ENCODE measurements around the gene GFM1. TPM values are rescaled to one million over a fixed set of nuclear protein-coding genes. Genes with fewer than 3 reads are reported as not detected.
A peak's percentile ranks its signal among the peaks of the same experiment; 100 is the strongest.

GFM1 gene
- total RNA-seq: 10 to 100 TPM; 63.9 to 69.5 TPM

GRCh38 chr3:158644345-158644908 is at the start of gene GFM1:
TSS of gene GFM1 (plus strand) at chr3:158644527. CDS start at chr3:158644635, 108 bp downstream.
- peak within 1 kb of the TSS; percentile 88 to 95 for H3K27ac Mint-ChIP-seq
- H3K9me3 Mint-ChIP-seq: no peaks in the 10 kb centered on the region
- peaks cover 24 to 26% of the 10 kb centered on the region in 2 donors for H3K4me1 Mint-ChIP-seq (ENCODE audit: low read depth in 2 of 2)

GRCh38 chr3:158600787-158601186 is 43.5 kb upstream of the GFM1 start:
- Mint-ChIP-seq H3K4me3 (no peak overlapping the region), H3K36me3 (no peaks in the 10 kb centered on the region), H3K9me3 (no peaks in the 10 kb centered on the region), H3K4me1 (ENCODE audit: low read depth in 2 of 2) (peaks cover 0 to 5% of the 10 kb centered on the region in 2 donors), H3K27ac (no peak overlapping the region), H3K27me3 (peaks cover 0 to 6% of the 10 kb centered on the region in 2 donors)
- no peak for DNase-seq (ENCODE audit: low spot score)
- no peak for ATAC-seq

More at GRCh38 chr3:158644345-158644908, at the start of gene GFM1:
- Mint-ChIP-seq H3K4me3 (peak within 1 kb of the TSS; percentile 89), H3K27me3 (no peaks in the 10 kb centered on the region), H3K36me3 (peaks cover 16% of the 10 kb centered on the region)
- peak; percentile 96 to 98 for ATAC-seq
- peak; percentile 91 for DNase-seq (ENCODE audit: low spot score)

GRCh38 chr3:158602227-158602626 is 42.1 kb upstream of the GFM1 start:
- peaks cover 0 to 2% of the 10 kb centered on the region in 2 donors for H3K27me3 Mint-ChIP-seq
- ATAC-seq (peak in 1 of 2 donors; percentile 54), DNase-seq (ENCODE audit: low spot score) (no peak)
- H3K4me3 Mint-ChIP-seq: no peak overlapping the region
- no peaks in the 10 kb centered on the region for H3K36me3 Mint-ChIP-seq
- peaks cover 0 to 5% of the 10 kb centered on the region in 2 donors for H3K4me1 Mint-ChIP-seq (ENCODE audit: low read depth in 2 of 2)
- H3K9me3 Mint-ChIP-seq: no peaks in the 10 kb centered on the region
- H3K27ac Mint-ChIP-seq: no peak overlapping the region

GRCh38 chr3:158617982-158618875 is 26.1 kb upstream of the GFM1 start:
- Mint-ChIP-seq H3K9me3 (peaks cover 2% of the 10 kb centered on the region), H3K27ac (no peak overlapping the region), H3K4me3 (no peak overlapping the region), H3K36me3 (no peaks in the 10 kb centered on the region), H3K27me3 (peaks cover 3 to 8% of the 10 kb centered on the region in 2 donors), H3K4me1 (ENCODE audit: low read depth in 2 of 2) (no peaks in the 10 kb centered on the region)
- ATAC-seq (no peak), DNase-seq (ENCODE audit: low spot score) (no peak)

- Mint-ChIP-seq H3K36me3 (no peaks in the 10 kb centered on the region), H3K27me3 (peaks cover 19 to 24% of the 10 kb centered on the region in 2 donors), H3K4me3 (no peak overlapping the region), H3K4me1 (ENCODE audit: low read depth in 2 of 2) (no peaks in the 10 kb centered on the region), H3K27ac (no peak overlapping the region), H3K9me3 (peaks cover 2% of the 10 kb centered on the region)
- no peak for DNase-seq (ENCODE audit: low spot score)
- no peak for ATAC-seq
These were observed 18.4 kb upstream of the GFM1 start for GRCh38 chr3:158625881-158626280.

GRCh38 chr3:158631981-158632380 is 12.3 kb upstream of the GFM1 start:
- Mint-ChIP-seq H3K27ac (no peak overlapping the region), H3K4me1 (ENCODE audit: low read depth in 2 of 2) (no peaks in the 10 kb centered on the region)

GRCh38 chr3:158640646-158641045 is 3.7 kb upstream of the GFM1 start:
- Mint-ChIP-seq H3K36me3 (peaks cover 4% of the 10 kb centered on the region), H3K27me3 (no peaks in the 10 kb centered on the region), H3K9me3 (no peaks in the 10 kb centered on the region), H3K4me1 (ENCODE audit: low read depth in 2 of 2) (peaks cover 11 to 13% of the 10 kb centered on the region in 2 donors), H3K27ac (no peak overlapping the region), H3K4me3 (no peak overlapping the region)
- no peak for ATAC-seq
- no peak for DNase-seq (ENCODE audit: low spot score)

More at GRCh38 chr3:158631981-158632380, 12.3 kb upstream of the GFM1 start:
- no peak for ATAC-seq
- no peaks in the 10 kb centered on the region for H3K9me3 Mint-ChIP-seq
- DNase-seq (ENCODE audit: low spot score): no peak
- no peak overlapping the region for H3K4me3 Mint-ChIP-seq
- peaks cover 19 to 22% of the 10 kb centered on the region in 2 donors for H3K27me3 Mint-ChIP-seq
- no peaks in the 10 kb centered on the region for H3K36me3 Mint-ChIP-seq

- DNase-seq (ENCODE audit: low spot score) (no peak), ATAC-seq (no peak)
- H3K27me3 Mint-ChIP-seq: no peaks in the 10 kb centered on the region
- no peaks in the 10 kb centered on the region for H3K9me3 Mint-ChIP-seq
- no peak overlapping the region for H3K4me3 Mint-ChIP-seq
- H3K4me1 Mint-ChIP-seq (ENCODE audit: low read depth in 2 of 2): peaks cover 20 to 24% of the 10 kb centered on the region in 2 donors
- H3K27ac Mint-ChIP-seq: peak overlapping the region in 1 of 2 donors; percentile 43
- H3K36me3 Mint-ChIP-seq: peaks cover 10% of the 10 kb centered on the region
These were observed 2.3 kb upstream of the GFM1 start for GRCh38 chr3:158642005-158642404.

GRCh38 chr3:158642474-158643210 is 1.7 kb upstream of the GFM1 start:
- H3K27me3 Mint-ChIP-seq: no peaks in the 10 kb centered on the region
- peaks cover 11% of the 10 kb centered on the region for H3K36me3 Mint-ChIP-seq
- DNase-seq (ENCODE audit: low spot score) (no peak), ATAC-seq (no peak)
- H3K4me3 Mint-ChIP-seq: no peak overlapping the region
- peaks cover 20 to 24% of the 10 kb centered on the region in 2 donors for H3K4me1 Mint-ChIP-seq (ENCODE audit: low read depth in 2 of 2)
- H3K9me3 Mint-ChIP-seq: no peaks in the 10 kb centered on the region
- H3K27ac Mint-ChIP-seq: no peak overlapping the region

- Mint-ChIP-seq H3K27ac (no peak overlapping the region), H3K9me3 (no peaks in the 10 kb centered on the region), H3K4me1 (ENCODE audit: low read depth in 2 of 2) (peaks cover 17 to 23% of the 10 kb centered on the region in 2 donors), H3K27me3 (no peaks in the 10 kb centered on the region), H3K36me3 (peaks cover 24% of the 10 kb centered on the region), H3K4me3 (no peak overlapping the region)
- DNase-seq (ENCODE audit: low spot score): no peak
- ATAC-seq: no peak
These were observed 5.5 kb downstream of the GFM1 start for GRCh38 chr3:158649791-158650190.

GRCh38 chr3:158651192-158651591 is 6.9 kb downstream of the GFM1 start:
- DNase-seq (ENCODE audit: low spot score): no peak
- Mint-ChIP-seq H3K27ac (no peak overlapping the region), H3K4me1 (ENCODE audit: low read depth in 2 of 2) (peaks cover 6 to 13% of the 10 kb centered on the region in 2 donors), H3K27me3 (no peaks in the 10 kb centered on the region), H3K36me3 (peaks cover 20% of the 10 kb centered on the region), H3K9me3 (no peaks in the 10 kb centered on the region), H3K4me3 (no peak overlapping the region)
- ATAC-seq: no peak

GRCh38 chr3:158652463-158652862 is 8.1 kb downstream of the GFM1 start:
- Mint-ChIP-seq H3K27ac (no peak overlapping the region), H3K27me3 (no peaks in the 10 kb centered on the region), H3K9me3 (no peaks in the 10 kb centered on the region), H3K36me3 (peaks cover 16% of the 10 kb centered on the region), H3K4me3 (no peak overlapping the region), H3K4me1 (ENCODE audit: low read depth in 2 of 2) (peaks cover 0 to 9% of the 10 kb centered on the region in 2 donors)
- ATAC-seq (no peak), DNase-seq (ENCODE audit: low spot score) (no peak)

GRCh38 chr3:158658889-158659288 is 14.6 kb downstream of the GFM1 start:
- H3K9me3 Mint-ChIP-seq: no peaks in the 10 kb centered on the region
- H3K4me3 Mint-ChIP-seq: no peak overlapping the region
- ATAC-seq: no peak
- H3K27me3 Mint-ChIP-seq: no peaks in the 10 kb centered on the region
- no peak overlapping the region for H3K27ac Mint-ChIP-seq
- H3K4me1 Mint-ChIP-seq (ENCODE audit: low read depth in 2 of 2): no peaks in the 10 kb centered on the region
- H3K36me3 Mint-ChIP-seq: peaks cover 9% of the 10 kb centered on the region
- DNase-seq (ENCODE audit: low spot score): no peak

Data from natural killer cell treated with Interleukin-12 subunit alpha and Interleukin-12 subunit beta and Interleukin-15 and Interleukin-18, amount 100 ng/mL, for 72 hours (primary cell).